GM18520 (cell line): ENCODE results near the gene KCNC2.

Experiments
- ATAC-seq: cut with Tn5 transposase; IDR thresholded peaks from one replicate; pipeline ENCODE4 v1.9.1; 2021; ENCODE audit not compliant: unreplicated experiment

Gene KCNC2

GRCh38 chr12:75162845-75163244, 46.8 kb downstream of the KCNC2 start:
- no peak for ATAC-seq

- ATAC-seq = no peak
Observed at GRCh38 chr12:75161488-75161887, 48.2 kb downstream of the KCNC2 start.

- no peak for ATAC-seq
Observed at GRCh38 chr12:75157385-75157784, 52.3 kb downstream of the KCNC2 start.

- no peak for ATAC-seq
Observed at GRCh38 chr12:75155962-75156361, 53.7 kb downstream of the KCNC2 start.

GRCh38 chr12:75154388-75154787, 55.3 kb downstream of the KCNC2 start:
- ATAC-seq = no peak

GRCh38 chr12:75139196-75139595, 70.4 kb downstream of the KCNC2 start:
- no peak for ATAC-seq

- ATAC-seq = no peak
Observed at GRCh38 chr12:75137896-75138295, 71.7 kb downstream of the KCNC2 start.

- ATAC-seq = no peak
Observed at GRCh38 chr12:75135026-75135425, 74.6 kb downstream of the KCNC2 start.

GRCh38 chr12:75130811-75131210, 78.8 kb downstream of the KCNC2 start:
- ATAC-seq = no peak

- ATAC-seq = no peak
Observed at GRCh38 chr12:75129275-75129674, 80.4 kb downstream of the KCNC2 start.

GRCh38 chr12:75121036-75121705, 88.5 kb downstream of the KCNC2 start:
- ATAC-seq = no peak

GRCh38 chr12:75120311-75120711, 89.3 kb downstream of the KCNC2 start:
- no peak for ATAC-seq

- no peak for ATAC-seq
Observed at GRCh38 chr12:75116646-75117198, 92.9 kb downstream of the KCNC2 start.

- no peak for ATAC-seq
Observed at GRCh38 chr12:75115748-75116147, 93.9 kb downstream of the KCNC2 start.

- no peak for ATAC-seq
Observed at GRCh38 chr12:75103822-75104221, 105.8 kb downstream of the KCNC2 start.

- ATAC-seq = no peak
Observed at GRCh38 chr12:75101781-75102180, 107.9 kb downstream of the KCNC2 start.

- no peak for ATAC-seq
Observed at GRCh38 chr12:75099210-75099609, 110.4 kb downstream of the KCNC2 start.

GRCh38 chr12:75097003-75097402, 112.6 kb downstream of the KCNC2 start:
- ATAC-seq = no peak

- ATAC-seq = no peak
Observed at GRCh38 chr12:75087654-75088053, 122.0 kb downstream of the KCNC2 start.

- ATAC-seq = no peak
Observed at GRCh38 chr12:75086091-75087038, 123.3 kb downstream of the KCNC2 start.

GRCh38 chr12:75081305-75081704, 128.3 kb downstream of the KCNC2 start:
- ATAC-seq = no peak

GRCh38 chr12:75080582-75080981, 129.1 kb downstream of the KCNC2 start:
- ATAC-seq = no peak
